OCI-LY3 (cell line): ENCODE measurements around the gene THRB.

Experiments used
- EZH2phosphoT487 ChIP-seq: fragments of 200-600 bp; shearing (Covaris generic); IDR thresholded peaks from 2 replicates; pipeline ENCODE4 v1.6.1; 2018; ENCODE audit warnings: antibody characterized with exemption, mixed run types, low read depth
- TF ChIP-seq, protein P1 (sequence below): fragments of 200-600, 300-600 bp; sonication (generic); IDR thresholded peaks from 2 replicates; pipeline ENCODE4 v1.5.1; 2014; ENCODE audit warnings: antibody characterized with exemption, low read length, low read depth

DNA sequence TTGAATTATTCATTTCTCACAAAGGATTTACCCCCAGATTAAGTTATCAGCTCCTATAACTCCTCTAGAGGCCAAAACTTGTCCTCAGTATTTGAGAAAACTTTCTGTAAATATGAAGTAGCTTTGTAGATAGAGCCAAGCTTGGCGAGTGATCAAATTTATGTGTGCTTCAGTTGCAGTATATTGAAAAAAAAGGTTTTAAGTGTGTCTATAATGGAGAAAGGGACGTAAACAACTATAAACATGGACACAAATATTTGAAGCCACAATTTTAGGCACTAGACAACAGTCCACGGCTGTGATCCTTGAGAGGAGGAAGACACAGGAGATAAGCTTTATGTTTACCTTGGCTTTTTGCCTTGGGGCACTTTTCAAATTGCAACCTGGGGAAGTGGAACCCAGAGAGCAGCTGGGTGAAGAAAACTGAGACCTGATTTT, 118.7 kb downstream of the THRB start:
- TF ChIP-seq, protein P1, sequence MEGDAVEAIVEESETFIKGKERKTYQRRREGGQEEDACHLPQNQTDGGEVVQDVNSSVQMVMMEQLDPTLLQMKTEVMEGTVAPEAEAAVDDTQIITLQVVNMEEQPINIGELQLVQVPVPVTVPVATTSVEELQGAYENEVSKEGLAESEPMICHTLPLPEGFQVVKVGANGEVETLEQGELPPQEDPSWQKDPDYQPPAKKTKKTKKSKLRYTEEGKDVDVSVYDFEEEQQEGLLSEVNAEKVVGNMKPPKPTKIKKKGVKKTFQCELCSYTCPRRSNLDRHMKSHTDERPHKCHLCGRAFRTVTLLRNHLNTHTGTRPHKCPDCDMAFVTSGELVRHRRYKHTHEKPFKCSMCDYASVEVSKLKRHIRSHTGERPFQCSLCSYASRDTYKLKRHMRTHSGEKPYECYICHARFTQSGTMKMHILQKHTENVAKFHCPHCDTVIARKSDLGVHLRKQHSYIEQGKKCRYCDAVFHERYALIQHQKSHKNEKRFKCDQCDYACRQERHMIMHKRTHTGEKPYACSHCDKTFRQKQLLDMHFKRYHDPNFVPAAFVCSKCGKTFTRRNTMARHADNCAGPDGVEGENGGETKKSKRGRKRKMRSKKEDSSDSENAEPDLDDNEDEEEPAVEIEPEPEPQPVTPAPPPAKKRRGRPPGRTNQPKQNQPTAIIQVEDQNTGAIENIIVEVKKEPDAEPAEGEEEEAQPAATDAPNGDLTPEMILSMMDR, result no peak
- no peak for TF ChIP-seq EZH2phosphoT487
